ENCODE data around the gene SPTBN4.

DNA sequence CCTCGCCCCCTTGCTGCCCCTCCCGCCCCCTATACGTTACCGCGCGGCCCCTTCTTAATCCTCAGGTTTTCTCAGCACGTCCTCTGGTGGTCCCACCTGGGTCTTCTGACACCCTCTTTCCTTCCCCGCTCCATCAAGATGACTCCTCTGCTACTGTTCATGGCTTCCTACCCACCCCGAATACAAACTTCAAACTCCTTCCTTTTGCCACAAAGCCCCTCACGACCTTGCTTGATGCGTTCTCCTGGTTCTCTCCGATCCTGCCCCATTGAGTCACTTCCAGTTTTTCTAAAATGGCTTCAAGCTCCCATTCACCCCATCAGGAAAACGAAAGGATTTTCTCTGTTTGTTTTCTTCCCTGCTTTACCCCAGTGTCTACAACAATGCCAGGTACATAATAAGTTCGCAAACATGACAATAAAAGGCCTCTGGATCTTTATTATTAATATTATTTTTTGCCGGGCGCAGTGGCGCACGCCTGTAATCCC, 21.9 kb upstream of the SPTBN4 start:
- TF ChIP-seq CTCF (conservative IDR thresholded peaks at IDR 0.05 in 1 of 2, IDR thresholded peaks at IDR 0.05 in 1 of 2; ENCODE audit: low read depth in 1 of 2, low read length in 2 of 2) (peak in 1 of 2 donors; percentile 18), EZH2 (IDR thresholded peaks at IDR 0.05; ENCODE audit: low read length, missing control alignments) (no peak)

Measured in fibroblast of lung (primary cell).